A673 (cell line): ENCODE results near the gene GPR137C.

Experiments used
- CTCF ChIP-seq: fragments of 300-800, 200-600 bp; sonication (generic); conservative IDR thresholded peaks from 2 replicates; pipeline ENCODE4 v1.5.1; 2017; ENCODE audit warnings: low read depth, mild to moderate bottlenecking, antibody characterized with exemption, low read length, moderate library complexity, mixed read lengths
- EZH2 ChIP-seq: fragments of 200-600 bp; sonication (generic); IDR thresholded peaks from 2 replicates; pipeline ENCODE4 v1.6.1; 2017; ENCODE audit warnings: borderline replicate concordance, low read depth, mild to moderate bottlenecking, mixed read lengths, antibody characterized with exemption, low read length; ENCODE audit not compliant: poor library complexity, severe bottlenecking

- no peak for TF ChIP-seq CTCF
- TF ChIP-seq EZH2, result no peak
These were observed 45.9 kb downstream of the GPR137C start for GRCh38 chr14:52598568-52598967.
